Activated CD8-positive, alpha-beta T cell treated with anti-CD3 and anti-CD28 coated beads for 36 hours (primary cell): ENCODE results near the gene POLDIP2. TPM values are rescaled to one million over a fixed set of nuclear protein-coding genes. Genes with fewer than 3 reads are reported as not detected.

Experiments used
- ATAC-seq: fragments of 200-7000 bp; cut with Tn5 transposase; one replicate; pipeline ENCODE4 v1.10.0; 2021; ENCODE audit warnings: mild to moderate bottlenecking, moderate library complexity
- CTCF ChIA-PET: fragments of 350-600 bp; sonication (Branson Sonifier 250); formaldehyde crosslinking; loops from one replicate; lab custom pipeline; 2021; ENCODE audit warnings: antibody characterized with exemption; lab: Charles Lee
- POLR2A ChIA-PET: fragments of 350-600 bp; sonication (Branson Sonifier 250); formaldehyde crosslinking; loops from one replicate; lab custom pipeline; 2021; ENCODE audit warnings: antibody characterized with exemption; lab: Charles Lee
- DNase-seq: peaks from one replicate; pipeline ENCODE4 v3.0.0-alpha.2; 2020
- H3K27ac Mint-ChIP-seq: one replicate; pipeline ENCODE4 v1.8.0; 2021; ENCODE audit warnings: mild to moderate bottlenecking, mixed read lengths
- H3K27me3 Mint-ChIP-seq: one replicate; pipeline ENCODE4 v1.8.0; 2021; ENCODE audit warnings: mixed read lengths
- H3K36me3 Mint-ChIP-seq: one replicate; pipeline ENCODE4 v1.8.0; 2021; ENCODE audit warnings: low read depth, mixed read lengths
- H3K4me1 Mint-ChIP-seq: one replicate; pipeline ENCODE4 v1.8.0; 2021; ENCODE audit warnings: low read depth, mixed read lengths
- H3K4me3 Mint-ChIP-seq: one replicate; pipeline ENCODE4 v1.8.0; 2021; ENCODE audit warnings: mild to moderate bottlenecking, moderate library complexity, mixed read lengths
- H3K9me3 Mint-ChIP-seq: one replicate; pipeline ENCODE4 v1.8.0; 2021; ENCODE audit warnings: mixed read lengths
- intact Hi-C: fragments of 100-400 bp; cut with micrococcal nuclease; formaldehyde crosslinking; loops from one replicate; pipeline ENCODE4 v1.10.0; 2022
- total RNA-seq, 2 experiments: library from RNA; stranded (reverse); gene quantifications; one replicate each; pipeline ENCODE4 v1.2.3, GENCODE V29; 2021
- TF ChIP-seq, protein P1 (sequence below): fragments of 200-600 bp; IDR thresholded peaks from one replicate; pipeline ENCODE4 v1.8.0; 2022; ENCODE audit warnings: antibody characterized with exemption, mild to moderate bottlenecking

POLDIP2 gene
- total RNA-seq, 2 experiments from 2014 or later = 87.6 to 88.7 TPM

DNA sequence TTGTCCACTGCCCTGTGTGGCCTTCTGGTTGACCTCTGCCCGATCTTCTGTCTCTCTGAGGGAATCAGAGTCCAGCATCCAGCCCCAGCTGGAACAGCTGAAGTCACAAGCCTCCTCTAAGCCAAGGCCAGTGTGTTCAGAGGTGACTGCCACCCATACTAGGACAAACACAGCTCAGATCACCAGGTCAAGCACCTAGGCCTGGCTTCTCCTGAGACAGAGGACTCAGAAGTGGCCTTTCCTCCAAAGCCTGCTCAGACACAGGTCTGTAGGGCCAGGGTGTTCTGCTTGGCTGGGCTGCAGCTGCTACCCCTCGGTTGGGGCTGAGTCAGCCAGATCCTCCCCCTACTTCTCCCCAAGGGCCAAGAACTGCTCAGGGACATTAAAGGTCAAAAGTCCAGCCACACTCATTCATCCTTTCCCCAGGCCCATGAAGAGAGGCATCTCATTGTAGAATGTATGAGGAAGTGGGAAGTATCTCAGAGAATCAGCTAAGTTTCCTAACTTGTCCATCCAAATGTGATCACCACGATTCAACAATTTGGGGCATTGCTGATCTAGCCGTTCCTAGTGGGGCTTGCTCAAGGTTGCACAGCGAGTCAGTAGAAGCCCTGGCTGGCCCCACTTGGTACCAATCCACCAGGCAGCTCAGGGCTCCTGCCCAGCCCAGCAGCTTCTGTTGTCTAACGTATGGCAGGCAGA is 41.1 kb upstream of the POLDIP2 start:
- Mint-ChIP-seq H3K9me3 (no peaks in the 10 kb centered on the region), H3K27ac (no peak overlapping the region), H3K4me1 (no peaks in the 10 kb centered on the region), H3K27me3 (no peaks in the 10 kb centered on the region), H3K36me3 (peaks cover 12% of the 10 kb centered on the region), H3K4me3 (no peak overlapping the region)
- ChIA-PET CTCF (interaction anchor here (1.1 kb wide), 1 partner anchor 12 kb away, joined by 6 read pairs; no protein-coding TSS in a partner anchor), POLR2A (interaction anchor here (1.4 to 2.0 kb wide), 2 partner anchors 11 to 68 kb away, joined by 3 to 6 read pairs; no protein-coding TSS in a partner anchor)
- intact Hi-C loops = no loop called here
- ATAC-seq = no peak
- no peak for DNase-seq
- TF ChIP-seq, protein P1, sequence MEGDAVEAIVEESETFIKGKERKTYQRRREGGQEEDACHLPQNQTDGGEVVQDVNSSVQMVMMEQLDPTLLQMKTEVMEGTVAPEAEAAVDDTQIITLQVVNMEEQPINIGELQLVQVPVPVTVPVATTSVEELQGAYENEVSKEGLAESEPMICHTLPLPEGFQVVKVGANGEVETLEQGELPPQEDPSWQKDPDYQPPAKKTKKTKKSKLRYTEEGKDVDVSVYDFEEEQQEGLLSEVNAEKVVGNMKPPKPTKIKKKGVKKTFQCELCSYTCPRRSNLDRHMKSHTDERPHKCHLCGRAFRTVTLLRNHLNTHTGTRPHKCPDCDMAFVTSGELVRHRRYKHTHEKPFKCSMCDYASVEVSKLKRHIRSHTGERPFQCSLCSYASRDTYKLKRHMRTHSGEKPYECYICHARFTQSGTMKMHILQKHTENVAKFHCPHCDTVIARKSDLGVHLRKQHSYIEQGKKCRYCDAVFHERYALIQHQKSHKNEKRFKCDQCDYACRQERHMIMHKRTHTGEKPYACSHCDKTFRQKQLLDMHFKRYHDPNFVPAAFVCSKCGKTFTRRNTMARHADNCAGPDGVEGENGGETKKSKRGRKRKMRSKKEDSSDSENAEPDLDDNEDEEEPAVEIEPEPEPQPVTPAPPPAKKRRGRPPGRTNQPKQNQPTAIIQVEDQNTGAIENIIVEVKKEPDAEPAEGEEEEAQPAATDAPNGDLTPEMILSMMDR = no peak

DNA sequence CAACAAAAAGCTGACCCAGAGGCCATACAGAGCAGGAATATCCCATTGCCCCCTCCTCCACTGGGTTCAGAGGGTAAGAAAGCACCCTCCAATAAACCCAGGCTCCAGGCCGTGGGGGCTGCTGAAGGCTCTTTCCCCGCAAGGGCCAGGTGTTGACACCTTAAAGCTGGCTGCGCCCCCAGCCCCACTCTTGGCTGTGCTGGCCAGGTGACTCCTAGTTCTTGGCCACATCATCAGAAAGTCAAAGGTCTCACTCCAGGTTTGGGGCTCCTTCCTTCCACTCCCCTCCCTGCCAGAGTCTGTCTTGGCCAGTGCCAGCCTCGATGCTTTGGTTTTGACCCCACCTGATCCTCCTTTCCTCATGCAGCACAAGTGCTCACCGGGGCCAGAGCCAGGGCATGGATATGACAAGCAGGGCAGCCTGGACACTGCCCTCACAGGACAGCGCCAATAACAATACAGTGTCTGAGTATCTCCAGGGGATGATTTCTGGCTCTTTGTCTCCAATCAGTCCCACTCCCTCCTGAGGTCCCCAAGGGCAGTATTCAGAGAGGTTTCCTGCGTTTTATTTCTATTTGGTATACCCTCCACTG is 40.5 kb upstream of the POLDIP2 start:
- TF ChIP-seq, protein P1 = no peak
- Mint-ChIP-seq H3K36me3 (peaks cover 12% of the 10 kb centered on the region), H3K4me3 (no peak overlapping the region), H3K9me3 (no peaks in the 10 kb centered on the region), H3K27ac (no peak overlapping the region), H3K27me3 (no peaks in the 10 kb centered on the region), H3K4me1 (no peaks in the 10 kb centered on the region)
- ChIA-PET POLR2A (interaction anchor here (1.9 to 2.0 kb wide), 2 partner anchors 9 to 12 kb away, joined by 5 to 6 read pairs; partner anchors contain the start of gene SLC46A1), CTCF (interaction anchor here (1.1 kb wide), 1 partner anchor 12 kb away, joined by 6 read pairs; no protein-coding TSS in a partner anchor)
- ATAC-seq = no peak
- DNase-seq = no peak
- intact Hi-C loops = no loop called here

DNA sequence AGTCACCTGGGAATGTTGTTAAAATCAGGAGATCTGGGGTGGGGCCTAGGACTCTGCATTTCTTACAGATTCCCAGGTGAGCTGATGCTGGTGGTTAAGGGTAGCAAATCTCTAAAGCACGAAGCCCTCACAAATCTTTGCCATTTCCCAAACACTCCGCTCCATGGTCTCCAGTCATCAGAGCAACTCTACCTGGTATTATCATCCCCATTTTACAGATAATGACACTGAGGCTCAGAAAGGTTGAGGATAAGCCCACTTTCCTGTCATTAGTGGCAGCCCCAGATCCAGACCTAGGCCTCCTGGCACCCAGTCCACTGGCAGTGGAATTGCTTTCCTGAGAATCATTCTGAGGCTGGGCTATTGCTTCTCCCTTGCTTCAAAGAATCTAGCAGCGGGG is 39.9 kb upstream of the POLDIP2 start:
- H3K4me1 Mint-ChIP-seq = no peaks in the 10 kb centered on the region
- no peak overlapping the region for H3K27ac Mint-ChIP-seq
- H3K9me3 Mint-ChIP-seq = no peaks in the 10 kb centered on the region
- H3K27me3 Mint-ChIP-seq = no peaks in the 10 kb centered on the region
- ATAC-seq (no peak), DNase-seq (no peak)
- H3K4me3 Mint-ChIP-seq = no peak overlapping the region
- intact Hi-C loops = no loop called here
- ChIA-PET CTCF (interaction anchor here (2.3 kb wide), 1 partner anchor 19 kb away, joined by 8 read pairs; no protein-coding TSS in a partner anchor), POLR2A (interaction anchor here (1.9 kb wide), 1 partner anchor 9 kb away, joined by 5 read pairs; the partner anchor contains the start of gene SLC46A1)
- TF ChIP-seq, protein P1 = no peak
- peaks cover 14% of the 10 kb centered on the region for H3K36me3 Mint-ChIP-seq

DNA sequence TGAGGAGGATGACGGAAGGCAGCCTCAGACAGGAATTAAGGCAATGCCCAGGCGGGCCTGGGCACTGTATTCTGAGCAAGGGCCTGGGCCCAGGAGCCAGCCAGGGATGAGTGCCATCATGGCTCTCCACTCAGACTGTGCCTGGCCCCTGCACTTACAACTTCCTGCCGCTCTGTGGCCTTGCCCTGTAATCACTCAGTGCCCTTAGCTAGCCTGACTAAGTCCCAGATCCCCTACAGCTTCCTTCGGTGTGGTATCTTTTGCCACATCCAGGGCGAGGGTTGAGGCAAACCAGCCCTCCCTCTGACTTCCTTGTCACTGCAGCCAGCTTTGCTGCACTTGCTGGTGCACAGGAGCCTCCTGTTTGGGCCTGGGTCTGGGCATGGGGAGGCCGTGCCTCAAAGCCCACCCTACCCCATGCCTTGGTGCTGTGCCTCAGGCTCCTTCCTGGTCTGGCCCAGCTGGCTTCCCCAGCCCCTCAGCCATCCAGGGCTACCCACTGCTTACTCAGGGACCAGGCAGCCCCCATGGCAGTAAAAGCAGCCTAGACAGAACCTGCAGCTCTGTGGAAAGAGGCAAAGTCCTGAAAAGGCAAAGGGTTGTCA is 39.4 kb upstream of the POLDIP2 start:
- ATAC-seq (no peak), DNase-seq (no peak)
- Mint-ChIP-seq H3K36me3 (peaks cover 15% of the 10 kb centered on the region), H3K27me3 (no peaks in the 10 kb centered on the region), H3K4me3 (no peak overlapping the region), H3K27ac (no peak overlapping the region), H3K9me3 (no peaks in the 10 kb centered on the region), H3K4me1 (no peaks in the 10 kb centered on the region)
- ChIA-PET CTCF (interaction anchor here (2.3 kb wide), 1 partner anchor 20 kb away, joined by 8 read pairs; no protein-coding TSS in a partner anchor), POLR2A (interaction anchor here (1.3 to 1.9 kb wide), 3 partner anchors 8 to 14 kb away, joined by 3 to 5 read pairs (median 3); partner anchors contain the start of gene SLC46A1)
- intact Hi-C loops = no loop called here
- TF ChIP-seq, protein P1 = no peak
